HG02610 (cell line): Measurements from ENCODE around the gene IL22RA1.

Source experiments
- ATAC-seq: cut with Tn5 transposase; IDR thresholded peaks from one replicate; pipeline ENCODE4 v1.9.1; 2021; ENCODE audit warnings: mild to moderate bottlenecking, moderate library complexity; ENCODE audit not compliant: unreplicated experiment

The IL22RA1 gene

DNA sequence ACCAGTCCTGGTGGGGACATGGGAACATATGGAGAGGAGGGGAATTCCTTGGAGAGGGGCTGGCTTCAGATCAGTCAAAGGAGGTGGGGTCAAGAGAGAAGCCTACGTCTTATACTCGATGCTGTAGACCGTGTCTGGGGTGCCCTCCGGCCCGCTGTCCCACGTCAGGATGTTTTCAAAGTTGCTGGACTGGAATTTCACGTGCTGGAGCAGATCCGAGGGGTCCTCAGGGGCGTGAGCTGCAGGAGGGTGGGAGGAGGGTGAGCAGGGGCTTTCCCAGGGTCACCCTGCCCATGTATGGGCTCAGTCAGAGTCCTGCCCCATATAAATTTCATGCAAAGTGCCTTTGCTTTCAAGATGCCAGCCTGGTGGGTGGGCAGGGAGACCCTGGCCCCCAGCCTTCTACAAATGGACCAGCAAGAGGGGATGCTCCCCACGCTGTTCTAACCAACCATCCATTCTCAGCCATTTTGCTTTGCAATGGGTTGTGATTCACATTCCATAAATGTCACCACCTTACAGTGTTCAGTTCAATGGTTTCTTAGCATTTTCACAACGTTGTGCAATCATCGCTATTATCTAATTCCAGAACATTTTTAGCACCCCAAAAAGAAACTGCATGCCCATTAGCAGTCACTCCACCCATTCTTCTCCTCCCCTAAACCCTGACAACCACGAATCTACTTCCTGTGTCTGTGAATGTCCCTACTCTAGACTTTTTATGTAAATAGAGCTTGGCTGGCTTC lies 4.3 kb downstream of the IL22RA1 start:
- no peak for ATAC-seq

DNA sequence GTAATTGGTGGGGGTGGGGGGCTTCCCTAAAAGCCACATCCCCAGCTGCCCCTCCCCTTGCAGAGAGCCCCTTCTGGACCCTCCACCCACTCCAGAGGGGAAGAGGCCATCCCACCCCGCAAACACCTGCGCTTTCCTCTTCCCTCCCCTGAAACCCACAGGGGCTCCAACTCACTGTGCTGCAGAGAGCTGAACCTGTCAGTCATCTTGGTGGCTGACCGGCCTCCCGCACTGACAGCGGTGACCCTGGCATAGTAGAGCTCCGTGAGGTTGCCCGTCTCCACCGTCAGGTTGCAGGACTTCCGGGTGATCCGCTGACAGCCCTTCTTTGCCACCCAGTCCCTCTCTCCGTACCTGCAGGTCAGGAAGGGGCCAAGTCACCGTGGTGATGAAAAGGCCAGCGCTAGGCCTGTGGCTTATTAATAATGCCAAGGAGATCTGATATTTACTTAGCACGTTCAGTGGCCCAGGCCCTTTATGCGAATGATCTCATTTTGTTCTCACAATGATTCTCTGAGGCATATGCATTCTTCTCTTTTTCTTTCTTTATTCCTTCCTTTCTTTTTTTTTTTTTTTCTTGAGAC lies 5.9 kb downstream of the IL22RA1 start:
- no peak for ATAC-seq

DNA sequence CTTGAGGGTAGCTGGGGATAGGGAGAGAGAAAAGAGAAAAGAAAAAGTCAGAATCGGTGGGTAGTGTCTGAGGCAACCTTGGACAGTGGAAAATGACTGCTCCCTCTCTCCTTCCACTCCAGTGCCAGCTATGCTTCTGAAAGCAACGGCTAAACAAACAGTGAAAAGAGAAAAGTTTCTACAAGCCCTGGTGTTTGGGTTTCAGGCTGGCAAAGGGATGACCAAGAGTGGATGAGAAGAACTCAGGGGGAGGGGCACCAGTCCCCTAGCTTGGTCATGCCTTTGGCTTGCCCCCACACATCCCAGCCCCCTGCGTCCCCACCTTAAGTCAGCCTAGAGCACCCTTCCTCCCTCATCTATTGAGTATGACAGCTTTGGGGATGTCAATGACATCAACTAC lies 8.6 kb downstream of the IL22RA1 start:
- ATAC-seq: no peak

DNA sequence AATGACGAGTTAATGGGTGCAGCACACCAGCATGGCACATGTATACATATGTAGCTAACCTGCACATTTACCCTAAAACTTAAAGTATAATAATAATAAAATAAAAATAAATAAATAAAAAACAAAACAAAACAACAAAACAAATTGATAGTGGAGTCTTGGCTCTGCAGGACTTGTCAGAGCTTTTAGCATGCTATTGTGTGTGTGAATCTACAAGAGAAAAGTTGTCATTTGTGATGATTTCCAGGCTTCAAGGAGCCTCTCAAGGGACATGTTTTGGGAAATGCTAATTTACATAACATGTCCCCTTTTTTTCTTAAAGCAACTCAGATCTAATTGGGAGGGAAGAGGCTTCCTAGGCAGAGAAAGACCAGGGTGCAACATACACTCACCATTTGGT lies 9.1 kb downstream of the IL22RA1 start:
- no peak for ATAC-seq

DNA sequence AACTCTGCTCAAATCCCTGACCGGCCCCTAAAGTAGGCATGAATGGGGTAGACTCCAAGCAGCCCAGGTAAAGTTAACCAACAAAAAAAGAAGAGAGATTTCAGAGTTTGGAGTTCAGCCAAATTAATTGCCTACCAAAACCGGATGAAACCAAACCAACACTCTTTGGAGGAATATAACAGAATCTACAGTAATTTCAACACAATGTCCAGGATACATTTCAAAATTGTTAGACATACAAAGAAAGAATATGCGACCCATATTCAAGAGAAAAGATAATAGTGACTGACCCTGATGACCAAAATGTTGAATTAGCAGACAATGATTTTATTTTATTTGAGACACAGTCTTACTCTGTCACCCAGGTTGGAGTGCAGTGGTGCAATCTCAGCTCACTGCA lies 12.6 kb downstream of the IL22RA1 start:
- ATAC-seq: no peak

DNA sequence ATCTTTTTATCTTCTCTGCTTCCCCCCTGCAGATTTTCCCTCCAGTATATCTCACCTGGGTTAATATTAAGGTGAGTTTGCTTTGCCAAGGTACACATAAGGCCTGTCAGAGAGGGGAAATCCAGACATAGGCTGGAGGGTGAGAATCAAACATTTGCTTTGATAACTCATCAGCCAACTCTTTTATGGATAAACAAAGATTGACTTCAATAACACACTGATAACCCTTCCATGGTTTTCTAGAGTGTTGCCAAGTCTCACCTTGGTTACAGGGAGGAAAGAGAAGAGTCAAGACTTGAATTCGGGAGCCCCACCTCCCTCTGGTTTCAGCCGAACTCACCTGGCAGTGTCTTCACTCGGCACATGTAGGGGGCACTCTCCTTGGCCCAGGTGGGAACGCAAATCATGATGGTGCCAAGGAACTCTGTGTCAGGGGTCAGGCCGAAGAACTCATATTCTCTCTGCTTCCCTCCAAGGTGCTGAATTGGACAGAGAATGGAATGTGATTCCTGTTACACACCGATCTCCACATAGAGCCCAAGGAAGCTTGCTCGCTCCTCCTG lies 15.1 kb downstream of the IL22RA1 start:
- no peak for ATAC-seq

DNA sequence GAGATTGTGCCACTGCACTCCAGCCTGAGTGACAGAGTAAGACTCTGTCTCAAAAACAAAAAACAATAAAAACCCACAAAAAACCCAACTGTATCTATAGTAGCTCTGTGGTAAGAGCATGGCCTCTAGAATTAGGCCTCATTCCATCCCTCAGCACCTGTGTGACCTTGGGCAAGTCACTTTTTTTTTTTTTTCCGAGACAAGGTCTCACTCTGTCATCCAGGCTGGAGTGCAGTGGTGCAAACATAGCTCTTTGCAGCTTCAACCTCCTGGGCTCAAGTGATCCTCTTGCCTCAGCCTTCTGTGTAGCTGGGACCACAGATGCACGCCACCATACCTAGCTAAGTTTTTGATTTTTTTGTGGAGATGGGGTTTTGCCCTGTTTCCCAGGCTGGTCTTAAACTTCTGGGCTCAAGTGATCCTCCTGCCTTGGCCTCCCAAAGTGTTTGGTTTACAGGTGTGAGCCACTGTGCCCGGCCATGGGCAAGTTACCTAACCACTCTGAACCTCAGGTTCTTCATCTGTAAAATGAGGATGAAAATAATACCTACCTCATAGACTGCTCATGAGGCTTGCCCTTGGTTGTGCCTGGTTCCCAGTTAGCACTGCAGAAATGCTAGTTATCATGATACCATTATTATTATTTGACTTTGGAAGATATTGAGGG lies 15.7 kb downstream of the IL22RA1 start:
- no peak for ATAC-seq

DNA sequence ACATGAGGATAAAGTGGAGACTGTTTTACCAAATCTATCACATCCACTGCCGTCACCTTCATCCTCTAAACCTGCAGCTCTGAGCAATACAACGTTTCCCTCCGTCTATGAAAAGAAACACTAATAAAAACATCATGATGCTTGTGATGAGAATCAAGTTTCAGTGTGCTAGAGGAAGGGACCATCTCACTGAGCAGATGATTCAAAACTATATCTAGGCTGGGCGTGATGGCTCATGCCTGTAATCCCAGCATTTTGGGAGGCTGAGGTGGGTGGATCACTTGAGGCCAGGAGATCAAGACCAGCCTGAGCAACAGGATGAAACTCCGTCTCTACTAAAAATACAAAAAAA lies 16.3 kb downstream of the IL22RA1 start:
- ATAC-seq: no peak

DNA sequence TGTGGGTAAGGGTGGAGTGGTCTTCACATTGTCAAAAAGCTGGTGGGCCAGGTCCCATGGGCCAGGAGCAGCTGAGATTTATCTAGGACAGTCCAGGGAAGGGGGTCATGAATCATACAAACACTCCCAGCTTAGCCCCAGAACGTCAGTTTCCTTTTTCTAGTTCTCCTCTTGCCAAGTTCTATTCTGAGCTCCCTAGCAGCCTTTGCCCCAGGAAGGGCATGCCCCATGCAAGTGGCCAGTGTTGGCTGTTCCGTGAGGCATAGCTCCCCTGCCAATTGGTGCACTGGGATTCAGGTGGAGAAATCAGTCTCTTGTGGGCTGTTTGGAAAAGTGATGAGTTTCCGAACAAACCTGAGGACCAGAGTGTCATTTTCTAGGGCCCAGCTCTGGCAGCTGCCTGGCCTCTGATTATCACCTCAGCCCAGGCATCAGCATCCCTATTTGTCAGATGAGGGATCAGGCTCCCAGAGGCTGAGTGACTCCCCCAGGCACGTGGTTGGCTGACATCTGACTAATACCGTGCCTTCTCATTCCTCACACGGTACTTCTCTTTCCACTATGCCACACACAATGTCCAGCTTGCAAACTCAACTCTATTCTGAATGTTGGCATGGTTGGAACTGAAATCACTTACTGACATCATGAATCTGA lies 16.8 kb downstream of the IL22RA1 start:
- ATAC-seq: no peak

DNA sequence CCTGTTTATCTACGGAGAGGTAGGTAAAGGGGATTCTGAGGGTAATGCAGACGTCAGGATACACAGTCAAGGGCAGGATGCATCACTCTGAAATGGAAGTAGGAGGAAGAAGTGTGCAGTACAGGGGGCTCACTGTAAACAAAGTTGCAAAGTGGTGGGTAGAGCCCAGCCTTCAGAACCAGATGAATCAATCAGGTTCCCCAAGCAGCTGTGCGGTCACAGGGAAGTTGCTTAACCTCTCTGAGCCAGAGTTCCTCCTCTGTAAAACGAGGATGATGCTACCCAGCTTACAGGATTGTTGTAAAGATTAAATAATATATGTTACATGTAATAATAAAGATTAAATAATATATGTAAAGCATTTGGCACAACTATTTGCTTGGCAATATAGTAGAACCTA lies 17.5 kb downstream of the IL22RA1 start:
- ATAC-seq: no peak

DNA sequence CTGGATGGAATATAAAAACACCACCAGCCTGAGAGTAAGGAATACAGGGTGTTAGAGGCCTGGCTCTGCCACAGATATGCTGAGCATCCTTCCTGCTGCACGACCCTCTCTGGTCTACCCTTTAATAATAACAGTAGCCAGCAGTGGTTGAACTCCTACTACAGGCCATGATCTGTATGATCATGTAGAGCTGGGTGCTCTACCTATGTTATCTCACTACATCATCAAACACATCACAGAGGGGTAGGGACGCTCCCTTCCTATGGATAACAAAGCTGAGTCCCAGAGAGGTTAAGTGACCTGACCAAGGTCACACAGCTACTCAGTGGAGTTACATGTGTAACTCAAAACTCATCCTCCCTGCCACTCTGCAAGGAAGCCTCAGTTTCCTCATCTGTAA lies 18.0 kb downstream of the IL22RA1 start:
- no peak for ATAC-seq

DNA sequence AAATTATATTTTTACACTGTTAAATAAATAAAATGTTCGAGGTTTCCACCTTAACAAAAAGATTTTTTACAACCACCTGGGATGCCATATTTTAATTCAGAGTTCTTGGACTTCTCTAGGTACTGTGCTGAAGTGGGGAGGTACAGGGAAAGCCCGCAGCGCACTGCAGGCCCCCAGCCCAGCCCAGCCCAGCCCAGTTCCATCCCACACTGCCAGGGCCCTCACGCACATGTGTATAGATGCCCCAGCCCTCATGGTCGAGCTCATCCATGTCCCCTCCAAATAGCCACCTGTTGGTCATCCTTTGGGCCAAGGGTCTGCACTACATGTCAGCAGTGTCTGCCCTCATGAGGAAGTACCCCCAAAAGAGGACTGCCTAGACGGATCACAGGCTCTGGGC lies 19.3 kb downstream of the IL22RA1 start:
- ATAC-seq: no peak

DNA sequence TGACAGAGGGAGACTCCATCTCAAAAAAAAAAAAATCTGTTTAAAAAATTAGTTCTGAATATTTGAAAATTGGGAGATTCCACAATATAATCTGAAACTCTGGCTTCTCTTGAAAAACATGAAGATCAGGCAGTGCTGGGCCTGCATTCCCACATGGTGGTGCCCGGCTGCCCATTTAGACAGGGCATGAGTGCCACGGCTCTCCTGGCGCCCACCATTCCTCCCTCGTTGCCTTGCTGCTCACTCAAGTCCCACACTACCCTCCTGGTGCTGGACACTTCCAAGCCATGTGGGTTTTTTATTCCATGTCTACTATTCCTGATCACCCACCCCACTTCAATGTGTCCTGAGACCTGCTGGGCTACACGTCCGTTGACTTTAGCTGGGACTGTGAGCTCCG lies 20.2 kb downstream of the IL22RA1 start:
- ATAC-seq: no peak

DNA sequence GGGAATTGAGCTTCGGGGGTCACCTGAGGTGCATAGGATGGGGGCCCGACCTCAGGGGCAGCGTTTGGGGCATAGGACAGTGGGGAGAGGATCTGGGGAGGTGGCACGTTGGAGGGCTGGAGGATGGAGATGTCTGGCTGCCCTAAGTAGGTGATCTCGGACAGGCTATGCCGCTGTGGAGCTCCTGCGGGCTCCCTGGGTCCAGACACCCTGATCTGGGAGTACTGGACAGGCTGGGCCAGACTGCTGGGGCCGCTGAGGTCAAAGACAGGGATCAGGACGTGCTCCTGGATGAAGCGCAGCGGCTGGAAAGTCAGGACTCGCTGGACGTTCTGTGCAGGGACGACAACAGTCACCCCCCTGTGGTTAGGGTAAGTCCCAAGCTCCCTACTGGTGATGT lies 21.5 kb downstream of the IL22RA1 start:
- no peak for ATAC-seq

DNA sequence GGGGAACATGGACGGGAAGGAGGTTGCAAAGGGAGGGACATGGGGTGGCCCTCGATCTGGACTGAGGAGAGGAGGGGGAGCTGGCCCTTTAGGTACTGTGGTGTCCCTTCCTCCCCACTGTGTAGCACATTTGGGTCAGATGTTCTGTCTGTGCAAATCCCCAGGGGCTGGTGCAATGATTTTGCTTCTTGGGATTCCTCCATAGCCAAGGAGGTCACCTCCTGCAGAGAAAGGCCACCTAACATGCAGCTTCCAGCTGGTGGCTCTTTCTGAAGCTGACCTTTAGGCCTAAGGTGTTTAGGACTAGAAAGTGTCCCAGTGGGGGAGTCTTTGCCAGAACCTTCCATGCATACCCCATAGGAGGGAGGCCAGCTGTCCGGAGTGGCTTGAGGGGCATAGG lies 22.0 kb downstream of the IL22RA1 start:
- no peak for ATAC-seq

DNA sequence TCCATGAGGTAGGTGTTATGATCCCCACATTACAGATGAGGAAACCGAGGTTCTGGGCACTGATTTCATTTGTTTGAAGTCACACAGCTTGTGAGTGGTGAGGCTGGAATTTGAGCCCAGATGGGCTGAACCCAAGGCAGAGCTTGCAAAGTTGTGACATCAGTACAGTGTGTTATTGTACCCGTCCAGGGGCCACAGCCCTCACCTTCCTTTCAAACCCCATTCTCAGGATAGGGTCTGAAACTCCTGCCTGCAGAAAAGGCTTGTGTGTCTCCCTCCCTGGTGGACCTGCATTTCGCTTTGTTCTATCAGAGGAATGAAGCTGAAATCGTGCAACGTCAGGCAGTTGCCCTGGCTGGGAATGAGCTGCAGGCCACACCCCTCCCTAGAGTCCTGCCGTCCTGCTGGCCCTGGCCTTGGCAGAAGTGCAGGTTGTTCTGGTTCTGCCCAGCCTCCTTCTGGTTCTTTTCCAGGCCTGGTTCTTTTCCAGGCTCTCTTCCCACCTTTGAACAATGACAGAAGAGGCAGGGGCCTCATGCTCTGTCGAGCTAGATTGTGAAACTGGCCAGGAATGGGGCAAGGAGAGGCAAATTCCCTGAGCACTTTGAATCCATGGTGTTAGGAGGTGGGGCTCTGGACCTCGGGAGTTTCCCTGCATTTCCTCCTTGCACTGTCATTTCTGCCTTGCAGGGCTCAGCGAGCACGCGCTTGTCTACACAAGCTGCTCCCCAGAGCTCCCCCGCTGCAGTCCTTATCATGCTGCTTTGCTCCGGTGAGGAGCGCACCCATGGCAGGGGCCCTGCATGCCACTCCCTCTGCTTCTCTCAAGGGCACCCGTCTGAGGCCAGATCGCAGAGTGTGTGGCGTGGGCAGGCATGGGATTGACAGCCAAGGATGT lies 22.8 kb downstream of the IL22RA1 start:
- no peak for ATAC-seq

DNA sequence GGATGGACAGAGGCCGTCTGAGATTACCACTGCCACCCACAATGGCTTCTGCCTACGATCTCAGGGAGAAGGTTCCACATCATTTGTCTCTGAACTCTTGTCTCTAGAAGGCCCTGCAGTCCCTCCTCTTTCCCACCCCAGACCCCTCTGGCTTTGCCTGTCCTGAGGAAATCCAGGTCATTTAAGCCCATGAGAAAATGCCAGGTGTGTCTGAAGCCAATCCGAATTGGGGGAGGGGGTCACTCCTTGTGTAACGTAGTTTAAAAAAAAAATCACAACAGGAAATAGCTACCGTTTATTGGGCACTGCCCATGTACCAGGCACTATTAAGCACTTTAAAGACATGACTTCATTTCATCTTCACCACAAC lies 23.5 kb downstream of the IL22RA1 start:
- no peak for ATAC-seq

DNA sequence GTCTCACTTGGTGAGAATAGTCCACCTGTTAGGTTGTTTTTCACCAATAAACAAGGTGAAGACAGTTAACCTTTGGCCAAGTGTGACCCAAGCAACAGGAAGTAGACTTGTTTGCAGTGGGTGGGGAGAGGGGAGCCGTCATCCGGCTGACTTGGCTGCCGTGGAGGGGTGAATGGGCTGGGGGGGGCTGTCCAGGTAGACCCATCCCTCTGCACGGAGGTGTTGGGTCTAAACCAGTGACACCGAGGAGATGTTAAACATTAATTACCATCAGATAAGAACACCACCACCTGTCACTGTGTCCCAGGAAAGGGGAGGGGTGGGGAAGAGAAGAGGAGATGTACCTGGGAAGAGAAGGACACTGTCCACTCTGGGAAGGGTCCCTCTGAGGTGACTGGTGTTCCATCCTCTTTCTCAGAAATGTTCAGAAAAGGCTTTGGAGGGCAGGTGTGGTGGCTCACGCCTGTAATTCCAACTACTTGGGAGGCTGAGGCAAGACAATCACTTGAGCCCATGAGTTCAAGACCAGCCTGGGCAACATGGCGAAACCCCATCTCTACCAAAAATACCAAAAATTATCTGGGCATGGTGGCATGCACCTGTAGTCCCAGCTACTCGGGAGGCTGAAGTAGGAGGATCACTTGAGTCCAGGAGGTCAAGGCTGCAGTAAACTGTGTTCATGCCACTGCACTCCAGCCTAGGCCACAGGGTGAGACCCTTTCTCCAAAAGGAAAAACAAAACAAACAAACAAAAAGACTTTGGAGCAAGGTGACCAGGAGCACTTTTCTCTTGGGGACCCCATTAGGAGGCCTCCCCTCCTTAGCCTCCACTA lies 24.3 kb downstream of the IL22RA1 start:
- ATAC-seq: no peak

DNA sequence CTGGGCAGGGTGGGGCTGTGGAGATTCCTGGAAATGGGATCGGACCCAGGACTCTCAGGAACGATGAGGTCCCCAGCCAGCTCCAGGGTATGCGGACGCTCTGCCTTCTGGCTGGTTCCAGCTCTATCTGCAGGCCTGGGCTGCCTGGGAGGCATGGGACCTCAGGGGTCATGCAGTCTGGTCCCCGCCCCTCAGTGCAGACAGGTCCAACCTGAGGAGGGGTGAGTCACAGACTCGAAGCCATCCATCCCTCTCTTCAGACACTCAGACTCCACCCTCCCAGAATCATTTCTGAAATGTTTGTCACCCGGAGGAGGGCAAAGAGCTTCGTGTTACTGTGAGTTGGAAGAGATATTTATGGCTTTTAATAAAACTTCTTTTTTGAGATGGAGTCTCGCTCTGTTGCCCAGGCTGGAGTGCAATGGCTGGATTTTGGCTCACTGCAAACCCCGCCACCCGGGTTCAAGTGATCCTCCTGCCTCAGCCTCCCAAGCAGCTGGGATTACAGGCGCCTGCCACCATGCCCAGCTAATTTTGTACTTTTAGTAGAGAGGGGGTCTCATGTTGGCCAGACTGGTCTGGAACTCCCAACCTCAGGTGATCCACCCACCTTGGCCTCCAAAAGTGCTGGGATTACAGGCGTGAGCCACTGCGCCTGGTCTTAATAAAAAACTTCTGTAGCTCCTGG lies 25.1 kb downstream of the IL22RA1 start:
- no peak for ATAC-seq
